ENCODE data around the gene ARID5A.

DNA sequence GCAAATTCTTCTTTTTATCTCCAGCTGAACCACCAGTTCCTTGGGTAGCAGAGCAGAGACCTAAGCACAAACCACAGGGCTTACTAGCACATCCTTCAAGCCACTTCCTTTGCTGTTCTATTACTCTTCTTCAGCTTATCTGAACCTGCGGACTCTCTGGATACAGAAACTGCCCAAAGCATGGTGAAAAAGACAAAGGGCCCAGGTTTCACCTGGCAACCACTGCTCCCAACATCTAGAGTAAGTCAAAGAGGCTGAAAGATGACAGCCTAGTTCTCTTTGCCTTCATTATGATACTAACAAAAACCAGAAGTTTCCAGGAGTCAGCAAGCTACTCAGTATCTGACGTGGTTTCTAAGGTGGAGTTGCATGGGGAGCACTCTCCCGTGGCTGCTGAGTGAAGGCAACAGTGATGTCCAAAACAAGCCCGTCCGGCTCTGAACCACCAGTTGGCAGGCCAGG lies 58.2 kb downstream of the ARID5A start:
- no peak for TF ChIP-seq CTCF (IDR thresholded peaks at IDR 0.05)
- no peak for TF ChIP-seq POLR2A (IDR thresholded peaks at IDR 0.05)

All from right lobe of liver (tissue), 4 donors.